ENCODE data around the gene MDFI. TPM values are rescaled to one million over a fixed set of nuclear protein-coding genes. Genes with fewer than 3 reads are reported as not detected.

Gene MDFI, protein sequence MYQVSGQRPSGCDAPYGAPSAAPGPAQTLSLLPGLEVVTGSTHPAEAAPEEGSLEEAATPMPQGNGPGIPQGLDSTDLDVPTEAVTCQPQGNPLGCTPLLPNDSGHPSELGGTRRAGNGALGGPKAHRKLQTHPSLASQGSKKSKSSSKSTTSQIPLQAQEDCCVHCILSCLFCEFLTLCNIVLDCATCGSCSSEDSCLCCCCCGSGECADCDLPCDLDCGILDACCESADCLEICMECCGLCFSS
- polyA plus RNA-seq (2012; ENCODE audit: insufficient read length, low read depth): 417 TPM

DNA sequence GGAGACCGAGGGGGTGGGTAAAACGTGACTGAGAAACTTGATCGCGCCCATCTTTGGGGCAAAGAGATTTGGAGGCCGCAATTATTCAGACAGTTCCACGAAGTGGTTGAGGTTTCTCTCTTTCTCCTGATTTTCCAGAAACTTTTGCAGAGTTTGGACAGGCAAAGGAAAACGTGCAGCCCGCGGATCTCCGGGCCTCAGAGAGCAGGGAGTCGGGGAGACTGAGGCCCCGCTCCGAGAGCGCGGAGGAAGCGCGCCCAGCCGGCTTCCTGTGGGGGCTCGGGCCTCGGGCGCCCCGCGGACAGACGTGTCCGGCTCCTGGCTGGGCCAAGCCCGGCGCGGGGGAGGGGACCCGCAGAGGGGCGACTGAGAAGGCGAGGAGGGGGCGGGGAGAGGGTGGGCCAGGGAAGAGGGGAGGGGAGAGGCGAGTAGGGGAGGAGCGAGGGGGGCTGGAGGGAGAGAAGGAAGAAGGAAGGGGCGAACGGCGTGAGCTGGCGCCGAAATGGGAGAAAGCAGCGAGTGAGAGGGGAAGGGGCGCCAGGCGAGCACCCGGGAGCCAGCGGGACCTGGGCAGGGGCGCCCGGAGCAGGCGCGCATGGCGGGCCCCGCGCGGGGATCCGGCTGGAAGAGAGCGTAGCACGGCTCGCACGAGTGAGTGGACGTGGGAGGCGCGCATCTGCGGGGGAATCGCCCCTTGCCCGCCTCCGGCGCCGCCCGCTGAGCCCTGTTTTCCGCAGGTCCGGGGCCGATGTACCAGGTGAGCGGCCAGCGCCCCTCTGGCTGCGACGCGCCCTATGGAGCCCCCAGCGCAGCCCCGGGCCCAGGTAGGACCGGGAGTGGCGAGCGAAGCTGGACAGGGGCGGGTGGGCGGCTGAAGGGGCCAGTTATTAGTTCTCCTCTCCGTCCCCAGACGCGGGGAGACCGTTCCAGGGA is at the start of gene MDFI:
Gene MDFI, plus strand, starts transcription at position 467 of the 933 bp plus-strand sequence. Its CDS starts 282 bp downstream, at position 749.
- TF ChIP-seq TAF1 (IDR thresholded peaks at IDR 0.05; ENCODE audit: borderline replicate concordance, insufficient read depth, low read length) (peak; percentile 20; the same call in 1 of the 2 replicates), FOXP2 (optimal IDR thresholded peaks at IDR 0.05; ENCODE audit: borderline replicate concordance, extremely low read depth, extremely low read length, insufficient read depth) (peak; percentile 24), SIN3A (IDR thresholded peaks at IDR 0.05; ENCODE audit: borderline replicate concordance, insufficient read depth, low read length) (no peak; the same call in 1 of the 2 replicates), POLR2AphosphoS5 (IDR thresholded peaks at IDR 0.05; ENCODE audit: low read depth, low read length) (peak; percentile 54; the same call in 1 of the 2 replicates)
- TF ChIP-seq, protein P1, sequence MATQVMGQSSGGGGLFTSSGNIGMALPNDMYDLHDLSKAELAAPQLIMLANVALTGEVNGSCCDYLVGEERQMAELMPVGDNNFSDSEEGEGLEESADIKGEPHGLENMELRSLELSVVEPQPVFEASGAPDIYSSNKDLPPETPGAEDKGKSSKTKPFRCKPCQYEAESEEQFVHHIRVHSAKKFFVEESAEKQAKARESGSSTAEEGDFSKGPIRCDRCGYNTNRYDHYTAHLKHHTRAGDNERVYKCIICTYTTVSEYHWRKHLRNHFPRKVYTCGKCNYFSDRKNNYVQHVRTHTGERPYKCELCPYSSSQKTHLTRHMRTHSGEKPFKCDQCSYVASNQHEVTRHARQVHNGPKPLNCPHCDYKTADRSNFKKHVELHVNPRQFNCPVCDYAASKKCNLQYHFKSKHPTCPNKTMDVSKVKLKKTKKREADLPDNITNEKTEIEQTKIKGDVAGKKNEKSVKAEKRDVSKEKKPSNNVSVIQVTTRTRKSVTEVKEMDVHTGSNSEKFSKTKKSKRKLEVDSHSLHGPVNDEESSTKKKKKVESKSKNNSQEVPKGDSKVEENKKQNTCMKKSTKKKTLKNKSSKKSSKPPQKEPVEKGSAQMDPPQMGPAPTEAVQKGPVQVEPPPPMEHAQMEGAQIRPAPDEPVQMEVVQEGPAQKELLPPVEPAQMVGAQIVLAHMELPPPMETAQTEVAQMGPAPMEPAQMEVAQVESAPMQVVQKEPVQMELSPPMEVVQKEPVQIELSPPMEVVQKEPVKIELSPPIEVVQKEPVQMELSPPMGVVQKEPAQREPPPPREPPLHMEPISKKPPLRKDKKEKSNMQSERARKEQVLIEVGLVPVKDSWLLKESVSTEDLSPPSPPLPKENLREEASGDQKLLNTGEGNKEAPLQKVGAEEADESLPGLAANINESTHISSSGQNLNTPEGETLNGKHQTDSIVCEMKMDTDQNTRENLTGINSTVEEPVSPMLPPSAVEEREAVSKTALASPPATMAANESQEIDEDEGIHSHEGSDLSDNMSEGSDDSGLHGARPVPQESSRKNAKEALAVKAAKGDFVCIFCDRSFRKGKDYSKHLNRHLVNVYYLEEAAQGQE (IDR thresholded peaks at IDR 0.05; ENCODE audit: insufficient read depth in 1 of 2, low read depth in 2 of 2, low read length in 2 of 2): no peak

DNA sequence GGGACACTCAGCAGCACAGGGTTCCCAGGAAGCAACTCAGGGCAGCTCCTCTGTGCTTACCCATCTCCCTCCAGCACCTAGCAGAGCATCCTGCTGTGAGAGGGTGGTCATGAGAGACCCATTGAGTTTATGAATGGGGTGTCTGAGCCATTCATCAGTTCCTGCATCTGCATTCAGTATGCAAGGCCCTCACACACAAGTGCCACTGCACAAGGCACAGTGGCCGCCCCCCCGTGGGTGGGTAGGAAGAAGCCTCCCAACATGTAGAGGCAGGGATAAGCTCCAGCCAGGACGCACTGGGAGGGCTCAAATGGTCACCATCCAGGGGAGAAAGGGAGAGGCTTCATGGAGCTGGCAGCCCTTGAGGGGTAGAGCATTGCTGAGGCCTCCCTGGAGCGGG is 49.0 kb upstream of the MDFI start:
- TF ChIP-seq FOXP2 (optimal IDR thresholded peaks at IDR 0.05; ENCODE audit: borderline replicate concordance, extremely low read depth, extremely low read length, insufficient read depth): no peak

DNA sequence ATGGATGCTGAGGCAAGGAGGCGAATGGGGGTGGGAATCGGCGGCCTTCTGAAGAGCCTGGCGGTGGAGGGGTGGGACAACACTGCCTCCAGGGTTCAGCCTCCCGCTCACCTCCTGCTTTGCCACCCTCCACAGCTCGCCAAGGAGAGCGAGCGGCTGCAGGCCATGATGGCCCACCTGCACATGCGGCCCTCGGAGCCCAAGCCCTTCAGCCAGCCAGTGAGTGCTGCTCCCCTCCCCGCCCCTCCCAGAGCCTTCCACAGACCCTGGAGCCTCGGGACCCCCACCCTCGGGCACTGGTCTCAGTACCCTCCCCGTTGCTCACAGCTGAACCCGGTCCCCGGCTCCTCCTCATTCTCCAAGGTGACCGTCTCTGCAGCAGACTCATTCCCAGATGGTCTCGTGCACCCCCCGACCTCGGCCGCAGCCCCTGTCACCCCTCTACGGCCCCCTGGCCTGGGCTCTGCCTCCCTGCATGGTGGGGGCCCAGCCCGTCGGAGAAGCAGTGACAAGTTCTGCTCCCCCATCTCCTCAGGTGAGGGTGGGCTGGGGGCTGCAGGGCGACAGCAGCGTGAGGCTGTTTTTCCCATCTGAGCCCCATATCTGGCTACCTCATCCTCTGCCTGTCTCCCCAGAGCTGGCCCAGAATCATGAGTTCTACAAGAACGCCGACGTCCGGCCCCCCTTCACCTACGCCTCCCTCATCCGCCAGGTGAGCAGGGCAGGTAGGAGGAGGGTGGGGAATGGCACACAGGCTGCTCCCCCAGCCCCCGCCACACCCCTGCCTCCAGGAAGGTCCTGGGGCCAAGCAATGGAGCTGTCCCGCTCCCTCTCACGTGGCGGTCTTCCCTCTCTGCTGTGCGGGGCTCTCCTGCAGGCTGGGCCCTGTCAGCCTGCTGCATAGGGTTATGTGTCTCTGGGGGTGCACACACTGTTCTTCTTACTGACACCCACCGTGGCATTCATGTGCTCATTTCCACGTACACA is 48.3 kb upstream of the MDFI start:
- no peak for TF ChIP-seq POLR2AphosphoS5 (IDR thresholded peaks at IDR 0.05; ENCODE audit: low read depth, low read length)
- TF ChIP-seq FOXP2 (optimal IDR thresholded peaks at IDR 0.05; ENCODE audit: borderline replicate concordance, extremely low read depth, extremely low read length, insufficient read depth): no peak
- no peak for TF ChIP-seq SIN3A (IDR thresholded peaks at IDR 0.05; ENCODE audit: borderline replicate concordance, insufficient read depth, low read length)
- no peak for TF ChIP-seq TAF1 (IDR thresholded peaks at IDR 0.05; ENCODE audit: borderline replicate concordance, insufficient read depth, low read length)
- TF ChIP-seq, protein P1 (IDR thresholded peaks at IDR 0.05; ENCODE audit: insufficient read depth in 1 of 2, low read depth in 2 of 2, low read length in 2 of 2): no peak

DNA sequence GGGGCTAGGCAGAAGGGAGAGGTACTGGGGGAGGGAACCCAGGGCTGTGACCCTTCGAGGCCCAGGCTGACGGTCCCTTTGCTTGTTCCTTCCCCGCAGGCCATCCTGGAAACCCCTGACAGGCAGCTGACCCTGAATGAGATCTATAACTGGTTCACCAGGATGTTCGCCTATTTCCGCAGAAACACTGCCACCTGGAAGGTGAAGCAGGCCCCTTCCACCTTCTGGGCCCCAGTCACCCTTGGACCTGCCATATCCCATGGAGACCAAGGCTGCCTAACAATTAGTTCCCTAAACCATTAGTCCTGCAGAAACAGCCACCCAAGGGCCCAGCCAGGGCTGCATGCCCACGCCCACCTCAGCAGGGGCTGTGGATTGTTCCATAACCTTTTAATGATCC is 47.1 kb upstream of the MDFI start:
- TF ChIP-seq, protein P1 (IDR thresholded peaks at IDR 0.05; ENCODE audit: insufficient read depth in 1 of 2, low read depth in 2 of 2, low read length in 2 of 2): no peak
- no peak for TF ChIP-seq FOXP2 (optimal IDR thresholded peaks at IDR 0.05; ENCODE audit: borderline replicate concordance, extremely low read depth, extremely low read length, insufficient read depth)
- TF ChIP-seq TAF1 (IDR thresholded peaks at IDR 0.05; ENCODE audit: borderline replicate concordance, insufficient read depth, low read length): no peak
- no peak for TF ChIP-seq SIN3A (IDR thresholded peaks at IDR 0.05; ENCODE audit: borderline replicate concordance, insufficient read depth, low read length)
- TF ChIP-seq POLR2AphosphoS5 (IDR thresholded peaks at IDR 0.05; ENCODE audit: low read depth, low read length): no peak
